Endothelial cell of umbilical vein (primary cell): ENCODE data around the gene GLIS2.

ENCODE experiments used
- CTCF ChIP-seq, 2 donors: IDR thresholded peaks; 1 replicate in 1 of 2; 2 replicates in 1 of 2; pipeline ENCODE4 v1.5.1; 2011; ENCODE audit warnings: low read length in 2 of 2, mild to moderate bottlenecking in 2 of 2, moderate library complexity in 2 of 2, control low read depth in 1 of 2, inconsistent platforms in 1 of 2, low read depth in 1 of 2; ENCODE audit not compliant: insufficient read depth in 1 of 2; ENCODE audit errors: extremely low read depth in 1 of 2
- POLR2A ChIP-seq: IDR thresholded peaks from 2 replicates; pipeline ENCODE4 v1.6.1; 2012; ENCODE audit warnings: low read depth, mild to moderate bottlenecking, control low read depth, low read length
- POLR2AphosphoS5 ChIP-seq: IDR thresholded peaks from 2 replicates; pipeline ENCODE4 v1.6.1; 2012; ENCODE audit warnings: low read depth, mild to moderate bottlenecking, control low read depth, low read length, moderate library complexity; ENCODE audit not compliant: insufficient read depth

DNA sequence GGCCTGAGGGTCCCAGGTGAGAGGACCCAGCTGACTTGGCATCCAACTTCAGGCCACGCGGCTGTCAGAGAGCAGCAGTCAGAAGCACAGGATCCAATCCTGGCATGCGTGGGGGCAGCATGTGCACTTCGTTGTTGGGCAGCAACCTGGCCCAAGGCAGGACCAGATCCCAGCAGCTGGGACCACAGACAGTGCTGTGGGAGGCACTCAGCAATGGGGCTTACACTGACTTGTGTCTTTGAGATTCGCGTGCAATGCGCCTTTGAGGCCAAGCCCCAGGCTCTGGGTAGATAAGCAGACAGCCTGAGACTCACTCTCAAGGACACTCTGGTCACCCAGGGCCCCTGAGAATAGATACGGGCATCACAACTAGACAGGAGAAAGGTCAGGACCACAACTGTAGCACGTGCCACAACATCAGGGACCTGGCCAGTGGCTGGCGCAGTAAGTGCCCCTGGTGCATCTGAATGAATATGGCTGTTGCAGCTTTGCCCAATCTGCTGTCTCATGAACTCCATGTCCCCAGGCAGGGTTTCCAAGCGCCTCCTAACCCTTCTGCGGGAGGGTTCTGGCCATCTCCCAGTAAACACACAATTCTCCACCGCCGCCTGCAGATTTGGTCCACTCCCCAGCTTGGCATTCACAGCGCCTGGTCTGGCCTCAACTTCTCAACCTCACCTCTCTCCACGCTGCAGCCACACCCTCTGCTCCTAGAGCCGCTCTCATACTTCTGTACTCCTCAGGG, 32.1 kb downstream of the GLIS2 start:
- TF ChIP-seq POLR2A (no peak), CTCF (IDR thresholded peaks at IDR 0.05; ENCODE audit: extremely low read depth in 1 of 2, insufficient read depth in 1 of 2, low read depth in 1 of 2, low read length in 2 of 2) (no peak), POLR2AphosphoS5 (no peak)
